Uterus (tissue), 2 donors: ENCODE data around the gene ITGB3BP.

Experiments used
- CTCF ChIP-seq, 4 experiments: fragments of 200-600 bp in 2 of 4; fragments of 450-650 bp in 2 of 4; sonication (generic) in 2 of 4; IDR thresholded peaks; one replicate each; pipeline ENCODE4 v1.5.1; 2016 to 2019; ENCODE audit warnings: antibody characterized with exemption in 4 of 4, mild to moderate bottlenecking in 2 of 4, moderate library complexity in 1 of 4
- POLR2A ChIP-seq, 2 donors: fragments of 450-650 bp; IDR thresholded peaks; one replicate each; pipeline ENCODE4 v1.6.1; 2016; ENCODE audit warnings: antibody characterized with exemption in 2 of 2, mild to moderate bottlenecking in 1 of 2, moderate library complexity in 1 of 2

GRCh38 chr1:63548877-63549276 is 25.9 kb upstream of the ITGB3BP start:
- TF ChIP-seq CTCF (IDR thresholded peaks at IDR 0.05): no peak
- TF ChIP-seq POLR2A (IDR thresholded peaks at IDR 0.05): no peak
